Osteoblast (primary cell): Measurements from ENCODE around the gene TBC1D24. TPM values are rescaled to one million over a fixed set of nuclear protein-coding genes. Genes with fewer than 3 reads are reported as not detected.

Experiments
- DNase-seq: peaks from one replicate; pipeline ENCODE4 v3.0.0; 2011; ENCODE audit warnings: low spot score, mixed read lengths; ENCODE audit not compliant: insufficient read length; ENCODE audit errors: missing footprints
- H2AFZ ChIP-seq: 2 replicates; pipeline ENCODE4 v1.6.0; 2011; ENCODE audit warnings: mild to moderate bottlenecking, low read length
- H3K27ac ChIP-seq: 2 replicates; pipeline ENCODE4 v1.5.1; 2011; ENCODE audit warnings: mild to moderate bottlenecking, low read depth, low read length, moderate library complexity
- H3K27me3 ChIP-seq: 2 replicates; pipeline ENCODE4 v1.6.0; 2012; ENCODE audit warnings: mild to moderate bottlenecking, control low read depth, inconsistent platforms, low read length, moderate library complexity; ENCODE audit not compliant: insufficient read depth
- H3K36me3 ChIP-seq: 2 replicates; pipeline ENCODE4 v1.5.1; 2011; ENCODE audit warnings: mild to moderate bottlenecking, low read length, control low read depth, moderate library complexity; ENCODE audit not compliant: insufficient read depth
- H3K4me1 ChIP-seq: 2 replicates; pipeline ENCODE4 v1.5.1; 2011; ENCODE audit warnings: mild to moderate bottlenecking, low read length, control low read depth, moderate library complexity; ENCODE audit not compliant: insufficient read depth
- H3K4me2 ChIP-seq: 2 replicates; pipeline ENCODE4 v1.6.0; 2011; ENCODE audit warnings: mild to moderate bottlenecking, low read length; ENCODE audit not compliant: insufficient read depth
- H3K4me3 ChIP-seq: fragments of 200-600 bp; sonication (generic); 3 replicates; pipeline ENCODE4 v1.5.1; 2012; ENCODE audit warnings: mild to moderate bottlenecking, low read length, inconsistent platforms; ENCODE audit not compliant: insufficient read depth
- H3K79me2 ChIP-seq: 2 replicates; pipeline ENCODE4 v1.6.0; 2012; ENCODE audit warnings: mild to moderate bottlenecking, low read length, control low read depth, inconsistent platforms; ENCODE audit not compliant: insufficient read depth
- H3K9me3 ChIP-seq: 2 replicates; pipeline ENCODE4 v1.5.1; 2011; ENCODE audit warnings: low read depth, low read length, control low read depth
- H4K20me1 ChIP-seq: 2 replicates; pipeline ENCODE4 v1.6.0; 2012; ENCODE audit warnings: mild to moderate bottlenecking, low read length, control low read depth; ENCODE audit not compliant: insufficient read depth
- total RNA-seq: library from RNA; depleted of rRNA; stranded (reverse); fragments of >200 nt; gene quantifications from 2 replicates; pipeline ENCODE4 v1.2.3, GENCODE V29; 2012
- TF ChIP-seq, protein P1 (sequence below): IDR thresholded peaks from 2 replicates; pipeline ENCODE4 v1.5.1; 2011; ENCODE audit warnings: mild to moderate bottlenecking, low read depth, low read length, moderate library complexity; ENCODE audit errors: extremely low read depth

Gene TBC1D24
- total RNA-seq, 1 donor, result 16.6 TPM

- no peak overlapping the region for H2AFZ ChIP-seq
- no peaks in the 10 kb centered on the region for H3K27me3 ChIP-seq
- H3K79me2 ChIP-seq, result peaks cover 92% of the 10 kb centered on the region
- no peaks in the 10 kb centered on the region for H3K9me3 ChIP-seq
- DNase-seq, result peak; percentile 78
- TF ChIP-seq, protein P1, sequence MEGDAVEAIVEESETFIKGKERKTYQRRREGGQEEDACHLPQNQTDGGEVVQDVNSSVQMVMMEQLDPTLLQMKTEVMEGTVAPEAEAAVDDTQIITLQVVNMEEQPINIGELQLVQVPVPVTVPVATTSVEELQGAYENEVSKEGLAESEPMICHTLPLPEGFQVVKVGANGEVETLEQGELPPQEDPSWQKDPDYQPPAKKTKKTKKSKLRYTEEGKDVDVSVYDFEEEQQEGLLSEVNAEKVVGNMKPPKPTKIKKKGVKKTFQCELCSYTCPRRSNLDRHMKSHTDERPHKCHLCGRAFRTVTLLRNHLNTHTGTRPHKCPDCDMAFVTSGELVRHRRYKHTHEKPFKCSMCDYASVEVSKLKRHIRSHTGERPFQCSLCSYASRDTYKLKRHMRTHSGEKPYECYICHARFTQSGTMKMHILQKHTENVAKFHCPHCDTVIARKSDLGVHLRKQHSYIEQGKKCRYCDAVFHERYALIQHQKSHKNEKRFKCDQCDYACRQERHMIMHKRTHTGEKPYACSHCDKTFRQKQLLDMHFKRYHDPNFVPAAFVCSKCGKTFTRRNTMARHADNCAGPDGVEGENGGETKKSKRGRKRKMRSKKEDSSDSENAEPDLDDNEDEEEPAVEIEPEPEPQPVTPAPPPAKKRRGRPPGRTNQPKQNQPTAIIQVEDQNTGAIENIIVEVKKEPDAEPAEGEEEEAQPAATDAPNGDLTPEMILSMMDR, result peak; percentile 9
- H3K36me3 ChIP-seq, result peaks cover 21% of the 10 kb centered on the region
- H3K4me1 ChIP-seq, result peaks cover 38% of the 10 kb centered on the region
- H3K4me3 ChIP-seq, result no peak overlapping the region
- H3K27ac ChIP-seq, result no peak overlapping the region
- H3K4me2 ChIP-seq, result no peak overlapping the region
- H4K20me1 ChIP-seq, result peaks cover 63% of the 10 kb centered on the region
Measured at GRCh38 chr16:2518823-2519710, 44.1 kb downstream of the TBC1D24 start.

GRCh38 chr16:2519711-2520080 lies 44.8 kb downstream of the TBC1D24 start:
- TF ChIP-seq, protein P1, result no peak
- Histone ChIP-seq H3K27me3 (no peaks in the 10 kb centered on the region), H3K4me2 (peak overlapping the region; percentile 65), H3K36me3 (peaks cover 27% of the 10 kb centered on the region), H3K79me2 (peaks cover 92% of the 10 kb centered on the region), H3K27ac (peak overlapping the region; percentile 41), H3K4me3 (no peak overlapping the region), H3K9me3 (no peaks in the 10 kb centered on the region), H4K20me1 (peaks cover 60% of the 10 kb centered on the region), H3K4me1 (peaks cover 38% of the 10 kb centered on the region), H2AFZ (no peak overlapping the region)
- no peak for DNase-seq

DNA sequence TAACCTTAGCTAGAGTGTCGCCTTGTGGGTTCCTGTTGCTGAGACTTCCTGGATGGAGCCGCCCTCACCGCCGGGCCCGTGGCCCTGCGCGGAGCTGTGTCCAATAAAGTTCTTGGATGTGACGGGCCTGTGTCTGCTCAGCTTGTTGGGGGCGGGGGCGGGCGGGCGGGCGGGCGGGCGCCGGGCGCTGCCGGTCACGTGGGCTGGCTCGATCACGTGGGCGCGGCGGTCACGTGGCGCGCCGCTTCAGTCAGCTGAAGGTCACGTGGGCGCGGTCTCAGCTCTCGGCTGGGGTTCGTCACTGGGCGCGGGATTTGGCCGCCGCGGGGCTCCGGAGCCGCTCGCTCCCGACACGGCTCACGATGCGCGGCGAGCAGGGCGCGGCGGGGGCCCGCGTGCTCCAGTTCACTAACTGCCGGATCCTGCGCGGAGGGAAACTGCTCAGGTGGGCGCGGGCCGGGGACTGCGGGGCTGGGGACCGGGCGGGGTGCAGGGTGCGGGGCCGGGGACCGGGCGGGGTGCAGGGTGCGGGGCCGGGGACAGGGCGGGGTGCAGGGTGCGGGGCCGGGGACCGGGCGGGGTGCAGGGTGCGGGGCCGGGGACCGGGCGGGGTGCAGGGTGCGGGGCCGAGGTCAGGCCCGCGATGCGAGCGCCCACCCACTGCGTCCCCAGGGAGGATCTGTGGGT lies 45.3 kb downstream of the TBC1D24 start, which contains the start of gene AMDHD2:
Gene AMDHD2, plus strand, starts transcription at position 275 of the 687 bp plus-strand sequence. Its CDS starts 88 bp downstream, at position 363.
- TF ChIP-seq, protein P1, result no peak
- no peaks in the 10 kb centered on the region for H3K27me3 ChIP-seq
- H3K4me1 ChIP-seq, result peaks cover 36% of the 10 kb centered on the region
- H3K27ac ChIP-seq, result peak within 1 kb of the TSS; percentile 56
- peaks cover 54% of the 10 kb centered on the region for H4K20me1 ChIP-seq
- H3K79me2 ChIP-seq, result peaks cover 91% of the 10 kb centered on the region
- H3K9me3 ChIP-seq, result no peaks in the 10 kb centered on the region
- DNase-seq, result peak; percentile 100
- H3K36me3 ChIP-seq, result peaks cover 31% of the 10 kb centered on the region
- peak within 1 kb of the TSS; percentile 86 for H3K4me2 ChIP-seq
- H2AFZ ChIP-seq, result no peak within 1 kb of the TSS
- H3K4me3 ChIP-seq, result peak within 1 kb of the TSS; percentile 75
